DMS 273 (cell line): Measurements from ENCODE around the gene TSC22D2.
A peak's percentile ranks its signal among the peaks of the same experiment; 100 is the strongest.
"Not testable (repeated sequence)": the region's sequence is repeated elsewhere in the genome, so short reads cannot be mapped to it uniquely, and the experiment has no call there.

Experiments
- DNase-seq: peaks from one replicate; lab custom pipeline; 2025; ENCODE audit not compliant: unreplicated experiment; lab: John Stamatoyannopoulos, UW

TSC22D2 gene

DNA sequence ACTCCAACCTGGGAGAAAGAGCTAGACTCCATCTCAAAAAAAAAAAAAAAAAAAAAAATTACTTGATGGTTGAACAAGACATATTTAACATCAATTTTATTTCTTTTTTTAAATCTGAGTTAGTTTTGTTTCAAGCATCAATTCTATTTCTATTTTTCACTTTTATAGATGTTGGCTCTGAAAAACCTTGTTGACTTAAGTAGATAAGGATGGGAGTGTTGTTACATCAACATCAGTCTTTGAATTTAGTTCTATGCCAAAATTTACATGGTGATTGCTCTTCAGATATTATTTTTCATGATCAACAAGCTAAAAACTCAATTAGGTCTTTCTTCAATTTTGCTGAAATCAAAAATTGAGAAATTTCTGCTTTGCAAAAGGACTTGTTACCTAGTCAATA, 71.3 kb downstream of the TSC22D2 start:
- no peak for DNase-seq

DNA sequence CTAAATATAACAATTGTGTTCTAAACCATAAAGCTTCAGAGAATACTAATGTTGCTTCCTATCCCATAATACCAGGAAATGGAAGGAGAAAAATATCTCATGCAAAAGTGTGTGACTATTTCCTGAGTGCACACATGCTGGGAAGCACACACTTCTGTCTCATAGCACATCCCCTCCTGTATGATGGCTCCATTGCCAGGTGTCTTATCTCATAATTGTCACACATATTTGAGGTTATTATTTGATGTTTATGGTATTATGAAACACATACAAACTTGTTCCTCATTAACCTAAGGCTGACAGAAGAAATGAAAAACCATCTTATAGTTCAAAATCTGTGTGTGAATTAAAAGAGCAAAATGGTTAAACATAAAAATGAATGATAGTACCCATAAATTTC, 72.8 kb downstream of the TSC22D2 start:
- no peak for DNase-seq

DNA sequence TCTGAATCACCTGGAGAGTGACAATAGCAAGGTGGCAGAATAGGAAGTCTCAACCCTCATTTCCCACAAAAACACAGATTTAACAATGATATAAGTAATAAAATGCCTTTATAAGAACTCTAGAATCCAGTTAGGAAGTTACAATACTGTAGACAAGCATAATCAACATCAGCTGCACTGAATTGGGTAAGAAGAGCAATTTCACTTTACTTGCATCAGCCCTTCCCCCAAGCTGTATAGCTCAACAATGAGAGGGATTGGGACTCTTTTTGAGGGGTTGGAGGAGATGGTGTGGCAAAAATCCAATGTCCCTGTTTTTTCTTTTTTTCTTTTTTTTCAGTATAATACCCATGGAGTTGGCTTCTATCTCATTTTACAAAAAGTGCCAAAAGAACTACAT, 75.1 kb downstream of the TSC22D2 start:
- DNase-seq = no peak

DNA sequence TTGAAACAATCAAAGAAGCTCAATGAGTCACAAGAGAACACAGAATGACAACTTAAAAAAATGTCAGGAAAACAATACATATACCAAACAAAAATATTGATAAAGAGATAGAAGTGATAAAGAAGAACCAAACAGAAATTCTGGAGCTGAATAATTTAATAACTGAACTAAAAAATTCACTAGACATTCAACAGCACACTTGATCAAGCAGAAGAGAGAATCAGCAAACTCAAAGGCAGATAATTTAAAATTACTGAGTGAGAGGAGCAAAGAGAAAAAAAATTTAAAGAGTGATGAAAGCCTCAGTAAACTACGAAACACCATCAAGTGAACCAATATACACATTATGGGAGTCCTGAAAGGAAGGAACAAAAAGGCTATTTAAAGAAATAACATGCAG, 76.3 kb downstream of the TSC22D2 start:
- no peak for DNase-seq

DNA sequence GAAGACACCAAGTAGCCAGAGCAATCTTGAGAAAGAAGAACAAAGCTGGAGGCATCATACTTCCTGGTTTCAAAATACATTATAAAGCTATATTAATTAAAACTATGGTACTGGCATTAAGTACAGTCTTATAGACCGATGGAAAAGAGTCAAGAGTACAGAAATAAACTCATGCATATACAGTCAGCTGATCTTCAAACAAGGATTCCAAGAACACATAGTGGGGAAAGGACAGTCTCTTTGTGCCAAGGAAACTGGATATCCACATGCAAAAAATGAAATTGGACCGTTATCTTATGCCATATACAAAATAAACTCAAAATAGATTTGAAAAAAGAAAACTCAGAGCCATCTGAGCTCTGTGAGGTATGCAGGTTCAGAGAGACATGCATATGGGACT, 80.8 kb downstream of the TSC22D2 start:
- DNase-seq = no peak

DNA sequence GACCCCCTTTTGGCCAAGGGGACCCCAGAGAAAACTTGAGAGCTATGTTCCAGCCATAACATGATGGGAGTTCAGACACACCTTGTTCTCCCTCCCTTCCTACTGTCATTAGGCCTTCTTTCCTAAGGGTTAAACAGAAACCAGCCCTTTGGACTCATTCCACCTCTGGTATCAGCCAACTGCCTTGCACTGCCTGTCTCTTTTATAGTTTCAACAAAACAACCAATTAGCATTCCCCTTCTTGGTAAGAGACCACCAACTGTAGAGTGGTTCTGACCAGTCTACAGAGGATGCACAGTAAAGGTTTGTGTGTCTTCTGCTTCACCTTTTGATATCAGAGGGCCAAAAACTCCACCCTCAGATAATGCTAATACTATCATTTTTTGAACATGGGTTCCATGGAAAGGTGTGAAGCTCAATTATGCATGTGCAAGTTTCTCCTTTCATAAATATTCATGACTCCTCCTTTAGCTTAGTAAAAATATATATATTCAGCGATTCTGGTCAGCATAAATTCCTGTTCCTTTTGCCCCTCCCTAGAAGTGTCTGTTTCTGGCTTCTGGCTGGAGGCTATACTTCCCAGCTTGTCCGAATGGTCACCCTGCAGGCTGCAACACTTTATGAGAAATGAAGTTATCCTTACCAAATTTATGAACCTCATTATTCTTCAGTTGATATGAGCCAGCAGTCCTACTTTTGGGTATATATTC, 82.3 kb downstream of the TSC22D2 start:
- no peak for DNase-seq

DNA sequence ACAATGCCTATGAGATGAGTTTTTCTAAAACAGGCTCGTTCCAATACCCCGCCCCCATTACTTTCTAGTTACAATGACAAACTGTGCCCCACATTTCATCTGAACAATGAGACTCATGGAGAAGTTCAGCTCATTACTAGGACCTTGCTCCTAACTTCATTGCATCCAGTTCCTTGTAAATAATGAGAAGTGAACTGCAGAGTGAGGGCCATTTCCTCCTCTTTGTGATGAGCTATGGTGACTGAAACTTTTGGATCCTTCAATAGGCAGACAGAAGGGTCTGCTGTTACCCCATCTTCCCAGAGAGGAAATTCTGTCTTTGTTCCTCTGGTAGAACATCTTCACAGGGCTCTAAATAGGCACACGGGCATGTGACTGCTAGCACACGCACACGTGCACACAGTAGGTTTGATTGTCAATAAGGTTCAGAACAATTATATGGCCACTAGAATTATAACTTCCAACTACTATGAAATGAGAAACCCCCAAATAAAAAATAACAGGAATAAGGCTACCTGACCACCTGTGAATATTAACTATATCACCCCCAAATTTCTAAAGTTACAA, 86.4 kb downstream of the TSC22D2 start:
- no peak for DNase-seq

DNA sequence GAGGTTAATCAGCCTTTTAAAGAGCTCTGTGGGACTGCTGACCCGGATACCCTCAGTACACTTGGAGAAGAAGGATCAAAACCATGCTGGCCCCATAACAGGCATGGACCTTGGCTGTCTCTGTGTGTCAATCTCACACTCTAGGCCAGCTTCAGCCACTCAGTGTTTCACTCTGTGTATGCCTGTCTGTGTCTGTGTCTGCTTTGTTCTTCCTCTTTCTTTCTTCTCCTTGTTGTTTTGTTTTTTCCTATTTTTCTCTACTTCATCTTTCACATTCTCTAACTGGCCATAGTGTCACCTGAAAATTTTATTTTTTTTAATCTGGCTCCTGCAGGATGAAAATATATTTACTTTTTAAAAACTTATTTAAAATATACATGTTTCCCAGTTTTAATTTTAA, 87.1 kb downstream of the TSC22D2 start:
- DNase-seq = no peak

DNA sequence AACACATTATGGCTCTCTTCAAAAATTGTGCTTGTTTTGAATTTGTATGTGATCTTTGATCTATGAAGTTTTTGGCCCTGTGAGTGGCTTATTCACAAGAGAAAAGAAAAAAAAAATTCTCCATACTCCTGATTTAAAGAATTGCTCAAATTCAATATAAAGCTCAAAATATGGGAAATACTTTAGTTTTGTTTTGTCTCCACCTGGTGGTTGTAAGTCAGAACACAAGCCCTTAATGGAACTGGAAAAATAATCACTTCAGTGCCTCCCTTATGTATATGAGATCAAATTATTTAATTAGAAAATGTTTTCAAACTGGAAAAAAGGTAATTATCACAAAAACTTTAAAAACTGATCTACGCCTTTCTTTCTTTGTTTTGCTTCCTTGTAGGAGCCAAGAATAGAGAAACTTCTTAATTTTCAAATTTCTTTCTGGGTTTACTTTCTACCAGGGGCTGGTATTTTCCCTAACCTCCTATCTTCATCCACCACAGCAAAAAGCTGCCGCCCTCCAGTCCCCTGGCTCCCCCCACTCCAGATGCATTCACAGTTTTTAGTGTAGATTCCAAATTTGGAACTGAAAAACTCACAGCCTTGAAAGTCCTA, 87.6 kb downstream of the TSC22D2 start:
- DNase-seq = peak; percentile 76

DNA sequence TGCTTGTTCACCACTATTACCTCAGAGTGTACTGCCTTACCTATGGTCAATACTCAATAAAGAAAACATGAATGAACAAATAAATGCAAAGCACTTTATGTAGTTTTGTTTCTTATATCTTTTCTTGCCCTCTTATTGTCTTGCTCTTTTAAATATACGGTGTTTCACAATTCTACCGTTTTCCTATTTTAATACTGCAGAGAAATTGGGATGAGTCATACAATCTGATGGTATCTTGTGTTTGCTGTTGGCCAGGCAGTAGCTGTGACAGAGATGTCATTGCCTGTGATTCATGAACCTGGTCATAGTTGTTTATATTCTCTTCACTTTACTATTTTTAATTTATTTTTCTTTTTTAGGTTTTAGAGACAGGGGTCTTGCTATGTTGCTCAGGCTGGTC, 89.9 kb downstream of the TSC22D2 start:
- DNase-seq = no peak

DNA sequence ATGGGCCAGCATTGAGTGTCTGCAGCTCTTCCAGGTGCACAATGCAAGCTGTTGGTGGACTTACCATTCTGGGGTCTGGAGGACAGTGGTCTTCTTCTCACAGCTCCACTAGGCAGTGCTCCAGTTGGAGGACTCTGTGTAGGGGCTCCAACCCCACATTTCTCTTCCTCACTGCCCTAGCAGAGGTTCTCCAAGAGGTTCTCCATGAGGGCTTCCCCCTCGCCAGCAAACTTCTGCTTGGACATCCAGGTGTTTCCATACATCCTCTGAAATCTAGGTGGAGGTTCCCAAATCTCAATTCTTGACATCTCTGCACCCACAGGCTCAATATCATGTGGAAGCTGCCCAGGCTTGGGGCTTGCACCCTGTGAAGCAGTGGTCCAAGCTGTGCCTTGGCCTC, 92.9 kb downstream of the TSC22D2 start:
- not testable (repeated sequence) for DNase-seq

DNA sequence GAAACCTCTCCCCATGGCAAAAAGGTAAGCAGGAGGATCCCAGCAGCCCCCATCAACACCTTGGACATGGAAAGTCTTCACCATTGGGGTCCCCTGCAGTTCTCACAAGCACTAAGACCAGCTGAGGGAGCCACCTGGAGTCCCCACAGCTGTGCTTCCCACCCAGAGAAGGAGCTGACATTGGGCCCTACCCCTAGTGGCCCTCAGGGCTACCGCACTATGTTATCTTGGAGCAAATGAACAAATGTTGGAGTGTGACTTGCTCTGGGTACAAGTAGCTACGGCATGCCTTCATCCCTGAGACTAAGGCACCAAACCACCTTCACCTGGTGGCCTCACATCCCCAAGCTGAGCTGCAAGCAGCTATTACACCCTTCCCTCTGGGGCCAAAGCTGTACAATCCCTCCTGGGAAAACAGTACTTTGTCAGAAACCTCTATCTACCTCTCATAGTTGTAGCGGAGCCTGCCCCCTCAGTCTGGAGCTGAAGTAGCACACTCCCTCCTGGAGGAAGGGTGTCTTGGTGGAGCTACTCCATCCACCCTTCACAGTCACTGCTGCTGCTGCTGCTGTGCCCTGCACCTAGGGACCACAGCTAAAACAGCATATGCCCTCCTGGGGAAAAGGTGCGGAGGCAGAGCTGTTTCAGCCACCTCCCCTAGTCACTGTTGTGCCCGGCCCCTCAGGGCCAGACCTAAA, 95.5 kb downstream of the TSC22D2 start:
- peak; percentile 18 for DNase-seq

DNA sequence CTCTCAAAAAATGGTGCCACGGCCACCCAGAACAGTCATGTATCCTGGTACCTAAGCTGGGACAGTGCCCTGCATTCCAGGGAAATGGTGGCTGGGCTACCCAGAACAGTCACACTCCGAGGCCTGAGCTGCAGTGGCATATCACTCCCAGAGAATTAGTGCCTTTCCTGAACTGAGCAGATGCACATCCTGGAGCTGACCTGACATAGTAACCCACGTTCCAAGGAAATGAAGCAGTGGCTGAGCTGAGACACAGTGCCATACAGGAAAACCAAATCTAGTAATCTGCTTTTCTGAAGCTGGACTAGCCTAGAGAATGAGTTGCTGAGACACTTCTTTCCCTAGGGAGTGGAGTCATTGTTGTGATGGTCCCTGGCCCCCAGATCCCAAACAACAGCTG, 96.4 kb downstream of the TSC22D2 start:
- DNase-seq = no peak

DNA sequence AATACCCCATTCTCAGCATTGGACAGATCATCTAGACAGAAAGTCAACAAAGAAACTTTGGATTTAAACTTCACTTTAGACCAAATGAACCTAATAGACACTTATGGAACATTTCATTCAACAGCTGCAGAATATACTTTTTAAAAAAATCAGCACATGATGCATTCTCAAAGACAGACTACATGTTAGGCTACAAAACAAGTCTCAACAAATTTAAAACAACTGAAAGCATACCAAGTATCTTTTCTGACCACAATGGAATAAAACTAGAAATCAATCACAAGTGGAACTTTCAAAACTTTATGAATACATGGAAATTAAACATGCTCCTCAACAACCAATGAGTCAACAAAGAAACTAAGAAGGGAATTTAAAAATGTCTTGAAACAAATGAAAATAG, 100.3 kb downstream of the TSC22D2 start:
- DNase-seq = no peak

DNA sequence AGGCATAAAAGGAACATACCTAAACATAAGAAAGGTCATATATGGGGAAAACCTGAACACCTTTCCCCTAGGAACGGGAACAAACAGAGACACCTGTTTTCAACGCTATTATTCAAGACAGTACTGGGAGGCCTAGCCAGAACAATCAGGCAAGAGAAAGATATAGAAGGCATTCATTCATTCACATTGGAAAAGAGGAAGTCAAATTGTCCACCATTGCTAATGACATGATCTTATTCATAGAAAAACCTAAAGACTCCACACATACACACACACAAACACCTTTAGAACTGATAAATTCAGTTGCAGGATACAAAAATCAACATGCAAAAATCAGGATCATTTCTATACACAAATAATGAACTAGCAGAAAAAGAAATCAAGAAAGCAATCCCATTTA, 101.7 kb downstream of the TSC22D2 start:
- DNase-seq = no peak

DNA sequence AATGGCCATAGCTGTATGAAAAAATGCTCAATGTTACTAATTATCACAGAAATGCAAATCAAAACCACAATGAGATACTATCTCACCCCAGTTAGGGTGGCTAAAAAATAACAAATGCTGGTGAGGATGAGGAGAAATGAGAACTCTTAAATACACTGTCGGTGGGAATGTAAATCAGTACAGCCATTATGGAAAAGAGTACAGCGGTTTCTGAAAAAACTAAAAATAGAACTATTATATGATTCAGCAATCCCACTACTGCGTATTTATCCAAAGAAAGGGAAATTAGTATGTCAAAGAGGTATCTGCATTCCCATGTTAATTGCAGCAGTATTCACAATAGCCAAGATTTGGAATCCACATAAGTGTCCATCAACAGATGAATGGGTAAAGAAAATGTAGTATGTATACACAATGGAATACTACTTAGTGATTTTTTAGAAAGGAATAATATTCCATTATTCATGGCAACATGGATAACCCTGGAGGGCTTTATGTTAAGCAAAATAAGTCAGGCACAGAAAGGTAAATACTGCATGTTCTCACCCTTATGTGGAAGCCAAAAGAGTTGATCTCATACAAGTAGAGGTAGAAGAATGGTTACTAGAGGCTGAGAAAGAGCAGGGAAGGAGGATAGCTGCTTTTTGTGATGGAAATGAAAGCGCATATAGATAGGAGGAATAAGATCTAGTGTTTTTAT, 103.2 kb downstream of the TSC22D2 start:
- no peak for DNase-seq

DNA sequence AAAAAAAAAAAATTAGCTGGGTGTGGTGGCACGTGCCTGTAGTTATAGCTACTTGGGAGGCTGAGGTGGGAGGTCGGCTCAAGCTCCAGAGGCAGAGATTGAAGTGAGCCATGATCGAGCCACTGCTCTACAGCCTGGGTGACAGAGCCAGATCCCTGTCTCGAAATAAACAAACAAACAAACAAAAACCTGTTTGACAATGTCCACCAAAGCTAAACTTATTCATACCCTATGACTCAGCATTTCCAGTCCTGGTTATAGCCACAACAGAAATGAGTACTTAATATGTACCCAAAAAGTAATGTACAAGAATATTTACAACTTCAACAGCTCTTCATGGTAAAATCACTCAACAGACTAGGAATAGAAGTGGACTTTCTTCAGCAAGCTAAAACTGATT, 107.1 kb downstream of the TSC22D2 start:
- no peak for DNase-seq
